Measurements from ENCODE around the gene PGRMC1.

The PGRMC1 gene

GRCh38 chrX:119235051-119235511, 1.0 kb upstream of the PGRMC1 start:
- H3F3A ChIP-seq (ENCODE audit: insufficient read depth, low read length): no peaks in the 10 kb centered on the region
- no peak overlapping the region for H2AFZ ChIP-seq (ENCODE audit: low read length)
- H4K20me1 ChIP-seq (ENCODE audit: insufficient read depth, low read length): no peaks in the 10 kb centered on the region
- H3K36me3 ChIP-seq (ENCODE audit: insufficient read depth, low read length): no peaks in the 10 kb centered on the region
- H3K4me2 ChIP-seq (ENCODE audit: low read length): no peak overlapping the region
- H3K4me3 ChIP-seq (ENCODE audit: low read depth, low read length, poor library complexity, severe bottlenecking): no peak overlapping the region
- H3K79me2 ChIP-seq (ENCODE audit: insufficient read depth, low read length): no peaks in the 10 kb centered on the region
- no peaks in the 10 kb centered on the region for H3K9me2 ChIP-seq (ENCODE audit: low read depth, low read length)
- no peak for TF ChIP-seq CTCF (IDR thresholded peaks at IDR 0.05; ENCODE audit: low read length)
- no peak for TF ChIP-seq EZH2 (IDR thresholded peaks at IDR 0.05; ENCODE audit: borderline replicate concordance, low read length)
- no peak overlapping the region for H3K9ac ChIP-seq (ENCODE audit: low read length)
- H3K4me1 ChIP-seq (ENCODE audit: insufficient read depth, low read length, severe bottlenecking): peaks cover 16% of the 10 kb centered on the region
- no peak overlapping the region for H3K27ac ChIP-seq (ENCODE audit: low read depth, low read length, poor library complexity, severe bottlenecking)
- no peaks in the 10 kb centered on the region for H3K9me3 ChIP-seq (ENCODE audit: low read length)
- H3K27me3 ChIP-seq (ENCODE audit: insufficient read depth, low read length): no peaks in the 10 kb centered on the region

- H3K27ac ChIP-seq (ENCODE audit: low read depth, low read length, poor library complexity, severe bottlenecking): no peak overlapping the region
- H3K4me1 ChIP-seq (ENCODE audit: insufficient read depth, low read length, severe bottlenecking): peaks cover 16% of the 10 kb centered on the region
- H3K9me3 ChIP-seq (ENCODE audit: low read length): no peaks in the 10 kb centered on the region
- no peaks in the 10 kb centered on the region for H4K20me1 ChIP-seq (ENCODE audit: insufficient read depth, low read length)
- peaks cover 15% of the 10 kb centered on the region for H3K36me3 ChIP-seq (ENCODE audit: insufficient read depth, low read length)
- no peaks in the 10 kb centered on the region for H3F3A ChIP-seq (ENCODE audit: insufficient read depth, low read length)
- H3K9me2 ChIP-seq (ENCODE audit: low read depth, low read length): no peaks in the 10 kb centered on the region
- no peaks in the 10 kb centered on the region for H3K27me3 ChIP-seq (ENCODE audit: insufficient read depth, low read length)
- H3K4me3 ChIP-seq (ENCODE audit: low read depth, low read length, poor library complexity, severe bottlenecking): peak overlapping the region; percentile 71
- H2AFZ ChIP-seq (ENCODE audit: low read length): no peak overlapping the region
- H3K4me2 ChIP-seq (ENCODE audit: low read length): peak overlapping the region; percentile 76
- H3K9ac ChIP-seq (ENCODE audit: low read length): peak overlapping the region; percentile 79
- H3K79me2 ChIP-seq (ENCODE audit: insufficient read depth, low read length): no peaks in the 10 kb centered on the region
- no peak for TF ChIP-seq EZH2 (IDR thresholded peaks at IDR 0.05; ENCODE audit: borderline replicate concordance, low read length)
- TF ChIP-seq CTCF (IDR thresholded peaks at IDR 0.05; ENCODE audit: low read length): no peak
Measured at GRCh38 chrX:119236623-119237561, 807 bp downstream of the PGRMC1 start.

GRCh38 chrX:119237562-119237942, 1.5 kb downstream of the PGRMC1 start:
- no peaks in the 10 kb centered on the region for H3K79me2 ChIP-seq (ENCODE audit: insufficient read depth, low read length)
- no peaks in the 10 kb centered on the region for H3K9me3 ChIP-seq (ENCODE audit: low read length)
- peak overlapping the region; percentile 71 for H3K4me3 ChIP-seq (ENCODE audit: low read depth, low read length, poor library complexity, severe bottlenecking)
- H3K36me3 ChIP-seq (ENCODE audit: insufficient read depth, low read length): peaks cover 18% of the 10 kb centered on the region
- no peak overlapping the region for H2AFZ ChIP-seq (ENCODE audit: low read length)
- H3K27me3 ChIP-seq (ENCODE audit: insufficient read depth, low read length): no peaks in the 10 kb centered on the region
- H3K9ac ChIP-seq (ENCODE audit: low read length): peak overlapping the region; percentile 79
- H3K4me2 ChIP-seq (ENCODE audit: low read length): peak overlapping the region; percentile 76
- no peaks in the 10 kb centered on the region for H3K9me2 ChIP-seq (ENCODE audit: low read depth, low read length)
- H4K20me1 ChIP-seq (ENCODE audit: insufficient read depth, low read length): no peaks in the 10 kb centered on the region
- H3K4me1 ChIP-seq (ENCODE audit: insufficient read depth, low read length, severe bottlenecking): peaks cover 18% of the 10 kb centered on the region
- no peaks in the 10 kb centered on the region for H3F3A ChIP-seq (ENCODE audit: insufficient read depth, low read length)
- TF ChIP-seq EZH2 (IDR thresholded peaks at IDR 0.05; ENCODE audit: borderline replicate concordance, low read length) (no peak), CTCF (IDR thresholded peaks at IDR 0.05; ENCODE audit: low read length) (no peak)
- H3K27ac ChIP-seq (ENCODE audit: low read depth, low read length, poor library complexity, severe bottlenecking): no peak overlapping the region
